NK-92 (cell line): ENCODE data around the gene H3-3A.

Experiments used
- DNase-seq: peaks from one replicate; lab custom pipeline; 2025; ENCODE audit not compliant: unreplicated experiment; lab: John Stamatoyannopoulos, UW

Gene H3-3A

GRCh38 chr1:226110249-226111097 lies 48.0 kb downstream of the H3-3A start:
- no peak for DNase-seq

GRCh38 chr1:226111098-226111882 lies 48.8 kb downstream of the H3-3A start:
- no peak for DNase-seq

GRCh38 chr1:226111883-226112261 lies 49.4 kb downstream of the H3-3A start:
- no peak for DNase-seq

- no peak for DNase-seq
Observed at GRCh38 chr1:226112626-226113025, 50.1 kb downstream of the H3-3A start.

- no peak for DNase-seq
Observed at GRCh38 chr1:226116673-226117072, 54.2 kb downstream of the H3-3A start.

- DNase-seq: no peak
Observed at GRCh38 chr1:226117330-226117729, 54.8 kb downstream of the H3-3A start.

GRCh38 chr1:226118357-226118756 lies 55.8 kb downstream of the H3-3A start:
- DNase-seq: no peak

GRCh38 chr1:226119169-226119568 lies 56.7 kb downstream of the H3-3A start:
- no peak for DNase-seq

- no peak for DNase-seq
Observed at GRCh38 chr1:226120398-226120797, 57.9 kb downstream of the H3-3A start.

GRCh38 chr1:226121049-226121586 lies 58.6 kb downstream of the H3-3A start:
- no peak for DNase-seq
